ENCODE results near the gene CDH20.
A peak's percentile ranks its signal among the peaks of the same experiment; 100 is the strongest.

Gene CDH20

GRCh38 chr18:61581578-61582201, 248.5 kb downstream of the CDH20 start:
- DNase-seq, result peak; percentile 78

DNA sequence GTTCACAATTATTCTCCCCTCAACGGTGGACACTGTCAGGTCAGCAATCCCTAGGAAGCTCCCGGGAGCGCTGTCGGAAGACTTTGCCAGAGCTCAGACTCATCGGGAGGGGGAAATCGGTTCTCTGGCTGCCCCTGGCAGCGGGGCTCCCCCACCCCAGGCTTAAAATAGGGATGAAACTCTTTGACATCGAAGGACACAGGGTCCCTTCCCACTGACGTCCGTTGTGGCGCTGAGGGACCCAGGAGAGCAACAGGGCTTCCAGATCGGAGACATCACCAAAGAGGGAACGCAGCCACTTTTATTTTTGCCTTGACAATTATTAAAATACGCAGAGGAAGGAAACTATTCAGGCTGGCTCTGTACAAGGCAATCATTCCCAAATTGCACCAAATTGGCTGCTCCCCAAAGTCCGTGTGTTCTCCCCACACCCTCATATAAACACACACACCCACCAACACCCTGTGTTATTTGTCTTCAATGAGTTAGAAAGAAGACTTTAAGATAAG, 249.0 kb downstream of the CDH20 start:
- DNase-seq, result no peak

DNA sequence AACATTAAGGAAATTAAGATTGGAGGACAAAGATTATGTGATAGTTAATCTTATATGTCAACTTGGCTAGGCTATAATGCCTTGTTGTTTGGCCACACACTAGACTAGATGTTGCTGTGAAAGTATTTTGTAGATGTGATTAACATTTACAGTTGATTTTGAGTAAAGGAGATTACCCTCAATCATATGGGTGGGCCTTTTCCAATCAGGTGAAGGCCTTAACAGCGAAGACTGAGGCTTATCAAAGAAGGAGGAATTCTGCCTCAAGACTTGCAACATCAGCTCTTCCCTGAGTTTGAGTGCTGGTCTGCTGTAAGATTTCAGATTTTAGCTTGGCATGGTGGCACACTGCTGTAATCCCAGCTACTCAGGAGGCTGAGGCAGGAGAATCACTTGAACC, 250.3 kb downstream of the CDH20 start:
- no peak for DNase-seq

DNA sequence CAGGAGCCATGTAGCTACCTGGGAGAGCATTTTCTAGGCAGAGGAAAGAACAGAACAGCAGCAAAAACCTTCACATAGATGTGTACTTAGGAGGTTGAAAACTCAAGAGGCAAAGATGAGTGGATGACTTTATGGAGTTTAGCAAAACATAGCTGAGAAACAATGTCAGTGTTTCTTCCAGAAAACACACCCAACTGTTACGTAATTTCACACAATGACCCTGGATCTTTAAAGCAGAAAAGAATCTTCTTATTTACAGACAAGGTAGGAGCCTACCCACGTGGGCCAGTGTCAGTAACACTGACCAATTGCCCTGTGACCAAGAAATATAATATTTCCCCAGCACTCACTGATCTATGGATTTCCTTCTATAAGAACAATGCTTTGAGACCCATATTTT, 254.6 kb downstream of the CDH20 start:
- no peak for DNase-seq

GRCh38 chr18:61589053-61589723, 256.0 kb downstream of the CDH20 start:
- DNase-seq, result peak; percentile 19 to 29

GRCh38 chr18:61589724-61590065, 256.5 kb downstream of the CDH20 start:
- no peak for DNase-seq

- DNase-seq, result no peak
Observed at GRCh38 chr18:61591253-61591652, 258.0 kb downstream of the CDH20 start.

DNA sequence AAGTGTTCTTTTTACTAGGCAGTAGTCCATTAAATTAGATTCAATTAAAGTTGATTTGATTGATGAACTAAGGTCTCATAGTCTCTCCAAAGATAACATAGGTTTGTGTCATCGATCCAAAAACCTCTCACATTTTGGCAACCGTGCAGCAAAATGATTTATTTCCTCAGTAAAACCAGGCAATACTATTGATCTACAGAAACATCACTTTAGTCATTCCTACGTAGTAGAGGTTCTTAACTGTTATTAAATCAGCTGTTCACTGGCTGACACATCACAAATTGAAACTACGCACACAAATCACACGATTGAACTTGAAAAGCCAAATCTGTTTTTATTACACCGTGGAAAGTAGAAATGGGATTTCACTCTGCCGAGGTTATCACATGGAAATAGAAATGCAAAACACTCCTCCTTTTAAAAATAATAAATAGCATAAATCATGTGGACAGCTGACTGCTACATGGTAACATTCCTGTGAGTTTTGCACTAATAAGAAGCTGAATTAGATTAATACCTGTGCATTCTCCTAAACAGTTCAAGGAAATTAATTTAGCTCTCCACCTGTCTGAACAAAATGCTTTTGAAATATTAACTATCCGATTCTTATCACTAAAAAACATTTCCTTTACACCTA, 262.5 kb downstream of the CDH20 start:
- DNase-seq, result no peak

DNA sequence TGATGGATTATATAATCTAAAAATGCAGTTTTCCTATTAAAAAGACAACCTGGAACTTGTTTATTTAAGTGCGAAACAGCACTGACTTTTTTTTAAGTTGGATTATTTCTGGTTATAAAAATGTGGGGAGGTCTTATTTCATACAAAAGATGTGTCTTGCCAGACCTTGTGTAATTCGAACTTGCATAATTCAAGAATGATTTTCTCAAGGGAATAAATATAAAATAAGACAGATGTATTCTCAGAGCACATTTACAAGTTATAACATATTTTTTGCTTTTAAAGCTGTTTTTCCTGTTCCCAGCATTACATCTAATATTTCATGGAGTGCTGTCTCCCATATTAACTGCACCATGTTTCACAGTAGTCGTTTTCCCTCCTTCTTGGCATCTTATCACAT, 263.1 kb downstream of the CDH20 start:
- DNase-seq, result no peak

- no peak for DNase-seq
Observed at GRCh38 chr18:61597316-61597715, 264.1 kb downstream of the CDH20 start.

- no peak for DNase-seq
Observed at GRCh38 chr18:61600422-61600821, 267.2 kb downstream of the CDH20 start.

DNA sequence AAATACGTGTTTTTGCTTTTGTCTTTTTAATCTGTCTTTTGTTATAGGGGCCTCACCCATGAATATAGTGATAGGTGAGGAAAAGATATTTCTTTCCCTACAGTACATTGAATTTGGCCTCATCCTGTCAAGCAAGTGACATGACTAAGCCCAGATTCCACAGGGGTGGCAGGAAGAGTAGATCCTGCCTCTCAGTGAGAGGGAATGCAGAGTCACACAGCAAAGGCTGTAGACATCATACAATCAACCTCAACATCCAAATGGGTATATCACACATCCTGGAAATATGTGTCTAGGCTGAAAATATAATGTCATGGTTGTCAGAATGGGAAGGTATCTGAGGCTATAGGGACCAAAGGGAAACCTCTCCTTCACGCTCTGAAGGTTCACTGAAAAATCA, 269.6 kb downstream of the CDH20 start:
- DNase-seq, result no peak
